Heart left ventricle (tissue), 13 donors: ENCODE results near the gene CACNA1D.

Experiments
- CTCF ChIP-seq, 12 donors: fragments of 200-600 bp; sonication (generic) in 4 of 12; IDR thresholded peaks; one replicate each; pipeline versions ENCODE4 v1.5.0 to v1.8.0; 2018 to 2022; ENCODE audit warnings: antibody characterized with exemption in 12 of 12, mild to moderate bottlenecking in 5 of 12
- POLR2A ChIP-seq, 2 donors: fragments of 450-650 bp; IDR thresholded peaks; one replicate each; pipeline ENCODE4 v1.6.1; 2017; ENCODE audit warnings: antibody characterized with exemption in 2 of 2, mild to moderate bottlenecking in 2 of 2, moderate library complexity in 2 of 2
- donor health status: ischemic (EF 13 %, LVEDD 7.1; RV severe dilation, severe dysfunction).
- donor health status: DM: no; HTN: yes; CAD: no.
- donor health status: DM: no; HTN: no; CAD: no.
- donor health status: ischemic (EF 25% LVEDD 6.9; RV normal size, moderate dysfunction).
- donor health status: ischemic (EF 25% LVEDD 5.7; RV mildly dilated, moderate dysfunction).
- donor health status: ischemic (EF 35%, LVEDD 5.7; RV mildly dilated, moderate dysfunction).
- donor health status: nonischemic (EF 11% LVEDD 7.7; RV severe dilation, severe dysfunction).
- donor health status: DM: yes; HTN: yes; CAD: no.
- donor health status: PGD.
- donor health status: ischemic (EF 29% LVEDD 5.4; RV normal size, mild dysfunction).
- donor health status: nonischemic (EF 23%, LVEDD 6.1; RV moderate dilation, normal function).

- TF ChIP-seq CTCF (IDR thresholded peaks at IDR 0.05) (no peak), POLR2A (IDR thresholded peaks at IDR 0.05) (no peak)
Measured at GRCh38 chr3:53617893-53618523, 123.6 kb downstream of the CACNA1D start.
